ENCODE measurements around the gene CUX1.
"Not testable (repeated sequence)": the region's sequence is repeated elsewhere in the genome, so short reads cannot be mapped to it uniquely, and the experiment has no call there.

CUX1 gene

GRCh38 chr7:102117743-102118142 lies 300.3 kb downstream of the CUX1 start:
- DNase-seq, result no peak

GRCh38 chr7:102119213-102119651 lies 301.8 kb downstream of the CUX1 start:
- no peak for DNase-seq

- no peak for DNase-seq
Observed at GRCh38 chr7:102119925-102120324, 302.5 kb downstream of the CUX1 start.

GRCh38 chr7:102120666-102121195 lies 303.3 kb downstream of the CUX1 start:
- DNase-seq, result no peak

GRCh38 chr7:102122026-102122425 lies 304.6 kb downstream of the CUX1 start:
- DNase-seq, result peak in 1 of 2 donors; percentile 9

- DNase-seq, result no peak
Observed at GRCh38 chr7:102125127-102125596, 307.7 kb downstream of the CUX1 start.

GRCh38 chr7:102128303-102128702 lies 310.9 kb downstream of the CUX1 start:
- DNase-seq, result no peak

- no peak for DNase-seq
Observed at GRCh38 chr7:102129636-102130370, 312.4 kb downstream of the CUX1 start.

- peak; percentile 18 to 53 for DNase-seq
Observed at GRCh38 chr7:102132209-102132752, 314.9 kb downstream of the CUX1 start.

GRCh38 chr7:102138676-102139075 lies 321.2 kb downstream of the CUX1 start:
- no peak for DNase-seq

GRCh38 chr7:102140952-102141370 lies 323.5 kb downstream of the CUX1 start:
- peak; percentile 13 to 54 for DNase-seq

GRCh38 chr7:102142433-102142832 lies 325.0 kb downstream of the CUX1 start:
- DNase-seq, result not testable (repeated sequence)

- no peak for DNase-seq
Observed at GRCh38 chr7:102146122-102146521, 328.7 kb downstream of the CUX1 start.

- peak in 1 of 2 donors; percentile 19 for DNase-seq
Observed at GRCh38 chr7:102147008-102147407, 329.6 kb downstream of the CUX1 start.

- DNase-seq, result no peak
Observed at GRCh38 chr7:102148799-102149198, 331.4 kb downstream of the CUX1 start.

- no peak for DNase-seq
Observed at GRCh38 chr7:102149416-102149815, 332.0 kb downstream of the CUX1 start.

GRCh38 chr7:102150266-102150665 lies 332.8 kb downstream of the CUX1 start:
- DNase-seq, result no peak

GRCh38 chr7:102152672-102153598 lies 335.5 kb downstream of the CUX1 start:
- no peak for DNase-seq

GRCh38 chr7:102153599-102153946 lies 336.1 kb downstream of the CUX1 start:
- no peak for DNase-seq

- no peak for DNase-seq
Observed at GRCh38 chr7:102154425-102154824, 337.0 kb downstream of the CUX1 start.

GRCh38 chr7:102155821-102156441 lies 338.5 kb downstream of the CUX1 start:
- no peak for DNase-seq

GRCh38 chr7:102156867-102157266 lies 339.4 kb downstream of the CUX1 start:
- DNase-seq, result no peak

- DNase-seq, result no peak
Observed at GRCh38 chr7:102165136-102165535, 347.7 kb downstream of the CUX1 start.
